ENCODE data around the gene DONSON. TPM values are rescaled to one million over a fixed set of nuclear protein-coding genes. Genes with fewer than 3 reads are reported as not detected.
A peak's percentile ranks its signal among the peaks of the same experiment; 100 is the strongest.

Gene DONSON
- total and polyA plus RNA-seq, 9 of the 15 experiments (the other 6 are each of a cell fraction or from before 2014, with no cell fraction given), result 26.7 to 124 (median 62.6) TPM

DNA sequence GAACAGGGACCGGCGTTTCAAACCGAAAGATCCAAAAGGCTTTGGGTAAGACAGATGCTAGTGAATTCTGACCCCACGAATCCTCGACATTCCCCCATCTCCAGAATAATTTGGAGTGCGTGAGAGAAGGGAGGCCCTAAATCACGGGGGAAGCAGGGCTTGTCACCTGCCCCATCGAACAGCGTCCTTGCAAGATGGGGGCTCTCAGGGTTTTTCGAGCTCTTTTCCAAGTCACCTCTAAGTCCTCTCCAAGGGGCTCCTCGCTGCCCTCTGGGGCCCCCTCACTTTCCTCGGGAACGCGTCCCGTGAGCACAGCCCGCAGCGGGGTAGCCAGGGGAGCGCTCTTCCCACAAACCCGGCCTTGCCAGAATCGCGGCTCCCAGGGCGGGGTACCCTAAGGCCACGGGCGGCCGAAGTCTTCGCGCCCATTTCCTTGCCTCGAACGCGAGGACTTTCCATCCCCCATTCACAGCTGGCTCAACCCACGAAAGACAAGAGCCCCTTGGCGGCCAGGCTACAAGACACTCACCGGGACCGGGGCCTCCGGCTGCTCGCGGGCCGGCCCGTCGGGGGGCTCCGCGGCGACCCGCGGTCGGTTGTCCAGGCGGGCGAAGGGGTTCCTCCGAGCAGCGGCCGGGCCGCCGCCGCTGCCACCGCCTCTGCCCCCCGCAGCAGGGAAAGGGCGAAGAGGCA is 546 bp downstream of the DONSON start (continued):
- TF ChIP-seq ZNF57 (CRISPR knock-in tag; IDR thresholded peaks at IDR 0.05), result no peak
- TF ChIP-seq, protein P1, sequence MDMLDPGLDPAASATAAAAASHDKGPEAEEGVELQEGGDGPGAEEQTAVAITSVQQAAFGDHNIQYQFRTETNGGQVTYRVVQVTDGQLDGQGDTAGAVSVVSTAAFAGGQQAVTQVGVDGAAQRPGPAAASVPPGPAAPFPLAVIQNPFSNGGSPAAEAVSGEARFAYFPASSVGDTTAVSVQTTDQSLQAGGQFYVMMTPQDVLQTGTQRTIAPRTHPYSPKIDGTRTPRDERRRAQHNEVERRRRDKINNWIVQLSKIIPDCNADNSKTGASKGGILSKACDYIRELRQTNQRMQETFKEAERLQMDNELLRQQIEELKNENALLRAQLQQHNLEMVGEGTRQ (CRISPR knock-in tag; IDR thresholded peaks at IDR 0.05), result no peak
- 0 out of 2 replicates have a peak, but pooled peaks have one; percentile 76 for TF ChIP-seq SREBF2 (CRISPR knock-in tag; IDR thresholded peaks at IDR 0.05)
- peak; percentile 46; the same call in 1 of the 2 replicates for TF ChIP-seq ZBTB17 (CRISPR knock-in tag; IDR thresholded peaks at IDR 0.05)
- TF ChIP-seq, protein P2, sequence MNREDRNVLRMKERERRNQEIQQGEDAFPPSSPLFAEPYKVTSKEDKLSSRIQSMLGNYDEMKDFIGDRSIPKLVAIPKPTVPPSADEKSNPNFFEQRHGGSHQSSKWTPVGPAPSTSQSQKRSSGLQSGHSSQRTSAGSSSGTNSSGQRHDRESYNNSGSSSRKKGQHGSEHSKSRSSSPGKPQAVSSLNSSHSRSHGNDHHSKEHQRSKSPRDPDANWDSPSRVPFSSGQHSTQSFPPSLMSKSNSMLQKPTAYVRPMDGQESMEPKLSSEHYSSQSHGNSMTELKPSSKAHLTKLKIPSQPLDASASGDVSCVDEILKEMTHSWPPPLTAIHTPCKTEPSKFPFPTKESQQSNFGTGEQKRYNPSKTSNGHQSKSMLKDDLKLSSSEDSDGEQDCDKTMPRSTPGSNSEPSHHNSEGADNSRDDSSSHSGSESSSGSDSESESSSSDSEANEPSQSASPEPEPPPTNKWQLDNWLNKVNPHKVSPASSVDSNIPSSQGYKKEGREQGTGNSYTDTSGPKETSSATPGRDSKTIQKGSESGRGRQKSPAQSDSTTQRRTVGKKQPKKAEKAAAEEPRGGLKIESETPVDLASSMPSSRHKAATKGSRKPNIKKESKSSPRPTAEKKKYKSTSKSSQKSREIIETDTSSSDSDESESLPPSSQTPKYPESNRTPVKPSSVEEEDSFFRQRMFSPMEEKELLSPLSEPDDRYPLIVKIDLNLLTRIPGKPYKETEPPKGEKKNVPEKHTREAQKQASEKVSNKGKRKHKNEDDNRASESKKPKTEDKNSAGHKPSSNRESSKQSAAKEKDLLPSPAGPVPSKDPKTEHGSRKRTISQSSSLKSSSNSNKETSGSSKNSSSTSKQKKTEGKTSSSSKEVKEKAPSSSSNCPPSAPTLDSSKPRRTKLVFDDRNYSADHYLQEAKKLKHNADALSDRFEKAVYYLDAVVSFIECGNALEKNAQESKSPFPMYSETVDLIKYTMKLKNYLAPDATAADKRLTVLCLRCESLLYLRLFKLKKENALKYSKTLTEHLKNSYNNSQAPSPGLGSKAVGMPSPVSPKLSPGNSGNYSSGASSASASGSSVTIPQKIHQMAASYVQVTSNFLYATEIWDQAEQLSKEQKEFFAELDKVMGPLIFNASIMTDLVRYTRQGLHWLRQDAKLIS (CRISPR knock-in tag; IDR thresholded peaks at IDR 0.05), result peak; percentile 63; the same call in 1 of the 2 replicates
- TF ChIP-seq SMARCB1 (IDR thresholded peaks at IDR 0.05; ENCODE audit: insufficient read length, low read depth), result peak; percentile 7
- TF ChIP-seq, protein P3, sequence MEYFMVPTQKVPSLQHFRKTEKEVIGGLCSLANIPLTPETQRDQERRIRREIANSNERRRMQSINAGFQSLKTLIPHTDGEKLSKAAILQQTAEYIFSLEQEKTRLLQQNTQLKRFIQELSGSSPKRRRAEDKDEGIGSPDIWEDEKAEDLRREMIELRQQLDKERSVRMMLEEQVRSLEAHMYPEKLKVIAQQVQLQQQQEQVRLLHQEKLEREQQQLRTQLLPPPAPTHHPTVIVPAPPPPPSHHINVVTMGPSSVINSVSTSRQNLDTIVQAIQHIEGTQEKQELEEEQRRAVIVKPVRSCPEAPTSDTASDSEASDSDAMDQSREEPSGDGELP (CRISPR knock-in tag; IDR thresholded peaks at IDR 0.05; ENCODE audit: borderline replicate concordance), result peak; percentile 83
- TF ChIP-seq, protein P4, sequence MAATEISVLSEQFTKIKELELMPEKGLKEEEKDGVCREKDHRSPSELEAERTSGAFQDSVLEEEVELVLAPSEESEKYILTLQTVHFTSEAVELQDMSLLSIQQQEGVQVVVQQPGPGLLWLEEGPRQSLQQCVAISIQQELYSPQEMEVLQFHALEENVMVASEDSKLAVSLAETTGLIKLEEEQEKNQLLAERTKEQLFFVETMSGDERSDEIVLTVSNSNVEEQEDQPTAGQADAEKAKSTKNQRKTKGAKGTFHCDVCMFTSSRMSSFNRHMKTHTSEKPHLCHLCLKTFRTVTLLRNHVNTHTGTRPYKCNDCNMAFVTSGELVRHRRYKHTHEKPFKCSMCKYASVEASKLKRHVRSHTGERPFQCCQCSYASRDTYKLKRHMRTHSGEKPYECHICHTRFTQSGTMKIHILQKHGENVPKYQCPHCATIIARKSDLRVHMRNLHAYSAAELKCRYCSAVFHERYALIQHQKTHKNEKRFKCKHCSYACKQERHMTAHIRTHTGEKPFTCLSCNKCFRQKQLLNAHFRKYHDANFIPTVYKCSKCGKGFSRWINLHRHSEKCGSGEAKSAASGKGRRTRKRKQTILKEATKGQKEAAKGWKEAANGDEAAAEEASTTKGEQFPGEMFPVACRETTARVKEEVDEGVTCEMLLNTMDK (IDR thresholded peaks at IDR 0.05; ENCODE audit: borderline replicate concordance, insufficient read depth, low read depth, low read length, poor library complexity, severe bottlenecking), result peak; percentile 5
- TF ChIP-seq ID3 (CRISPR knock-in tag; IDR thresholded peaks at IDR 0.05), result no peak
- peak; percentile 82; the same call in 1 of the 2 replicates for TF ChIP-seq ID3 (tag; IDR thresholded peaks at IDR 0.05)
- peak in 2 of 3 experiments; percentile 10 to 20 for TF ChIP-seq YY1 (IDR thresholded peaks at IDR 0.05; ENCODE audit: borderline replicate concordance in 1 of 3, control insufficient read depth in 1 of 3, extremely low read depth in 1 of 3, insufficient read depth in 3 of 3, insufficient read length in 1 of 3, insufficient replicate concordance in 2 of 3, low read depth in 1 of 3, low read length in 2 of 3)
